ENCODE results near the gene IRF2BPL. TPM values are rescaled to one million over a fixed set of nuclear protein-coding genes. Genes with fewer than 3 reads are reported as not detected.
A peak's percentile ranks its signal among the peaks of the same experiment; 100 is the strongest.

IRF2BPL gene
- total and polyA plus RNA-seq, 8 donors: 5.3 to 43.6 (median 21.7) TPM

DNA sequence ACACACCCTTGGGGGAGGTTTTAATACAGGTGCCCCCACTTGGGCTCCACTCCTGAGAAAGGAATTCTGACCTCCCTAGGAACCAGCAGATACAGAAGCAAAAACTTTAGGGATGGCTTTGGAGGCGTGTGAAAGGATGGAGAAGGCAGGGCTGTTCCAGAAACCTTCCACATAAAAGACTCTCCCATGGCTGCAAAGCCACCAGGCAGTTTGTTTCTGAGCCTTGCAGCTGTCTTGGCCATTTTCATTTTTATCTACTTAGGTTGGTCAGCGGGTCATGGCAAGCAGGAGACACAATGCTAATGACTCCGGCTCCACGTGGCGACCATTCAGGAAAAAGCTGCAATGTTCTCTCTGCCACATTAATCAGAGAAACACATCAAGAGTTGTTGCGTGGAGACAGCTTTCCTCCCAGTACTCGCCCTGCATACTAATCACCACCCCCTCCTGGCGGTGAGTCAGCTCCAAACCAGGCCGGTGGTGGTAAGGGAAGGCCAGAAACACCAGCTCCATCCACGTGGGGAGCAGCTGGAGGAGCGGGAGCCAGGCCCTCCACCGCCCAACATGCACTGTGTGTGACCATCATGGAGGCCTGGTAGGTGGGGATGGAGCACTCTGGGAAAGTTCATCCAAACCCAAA is 30.9 kb upstream of the IRF2BPL start:
- peaks cover 0 to 13% (median 3%) of the 10 kb centered on the region in 4 donors for H3K4me1 ChIP-seq
- 38 to 50% (median 39%) methylated on average over 12 of the region's 12 CpGs for WGBS, 5 donors
- DNase-seq: peak; percentile 56 to 74
- H3K4me3 ChIP-seq: no peak overlapping the region
- intact Hi-C loops (cut with DNase I; ENCODE audit: low total_unique reads): no loop called here
- TF ChIP-seq, protein P1, sequence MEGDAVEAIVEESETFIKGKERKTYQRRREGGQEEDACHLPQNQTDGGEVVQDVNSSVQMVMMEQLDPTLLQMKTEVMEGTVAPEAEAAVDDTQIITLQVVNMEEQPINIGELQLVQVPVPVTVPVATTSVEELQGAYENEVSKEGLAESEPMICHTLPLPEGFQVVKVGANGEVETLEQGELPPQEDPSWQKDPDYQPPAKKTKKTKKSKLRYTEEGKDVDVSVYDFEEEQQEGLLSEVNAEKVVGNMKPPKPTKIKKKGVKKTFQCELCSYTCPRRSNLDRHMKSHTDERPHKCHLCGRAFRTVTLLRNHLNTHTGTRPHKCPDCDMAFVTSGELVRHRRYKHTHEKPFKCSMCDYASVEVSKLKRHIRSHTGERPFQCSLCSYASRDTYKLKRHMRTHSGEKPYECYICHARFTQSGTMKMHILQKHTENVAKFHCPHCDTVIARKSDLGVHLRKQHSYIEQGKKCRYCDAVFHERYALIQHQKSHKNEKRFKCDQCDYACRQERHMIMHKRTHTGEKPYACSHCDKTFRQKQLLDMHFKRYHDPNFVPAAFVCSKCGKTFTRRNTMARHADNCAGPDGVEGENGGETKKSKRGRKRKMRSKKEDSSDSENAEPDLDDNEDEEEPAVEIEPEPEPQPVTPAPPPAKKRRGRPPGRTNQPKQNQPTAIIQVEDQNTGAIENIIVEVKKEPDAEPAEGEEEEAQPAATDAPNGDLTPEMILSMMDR (IDR thresholded peaks at IDR 0.05): peak in 4 of 7 experiments; percentile 12 to 24 (median 18)
- no peak for TF ChIP-seq POLR2A (IDR thresholded peaks at IDR 0.05)
- H3K27ac ChIP-seq: no peak overlapping the region
- H3K9me3 ChIP-seq: peaks cover 0 to 7% (median 3%) of the 10 kb centered on the region in 4 donors
- no peaks in the 10 kb centered on the region for H3K36me3 ChIP-seq
- no peaks in the 10 kb centered on the region for H3K27me3 ChIP-seq

DNA sequence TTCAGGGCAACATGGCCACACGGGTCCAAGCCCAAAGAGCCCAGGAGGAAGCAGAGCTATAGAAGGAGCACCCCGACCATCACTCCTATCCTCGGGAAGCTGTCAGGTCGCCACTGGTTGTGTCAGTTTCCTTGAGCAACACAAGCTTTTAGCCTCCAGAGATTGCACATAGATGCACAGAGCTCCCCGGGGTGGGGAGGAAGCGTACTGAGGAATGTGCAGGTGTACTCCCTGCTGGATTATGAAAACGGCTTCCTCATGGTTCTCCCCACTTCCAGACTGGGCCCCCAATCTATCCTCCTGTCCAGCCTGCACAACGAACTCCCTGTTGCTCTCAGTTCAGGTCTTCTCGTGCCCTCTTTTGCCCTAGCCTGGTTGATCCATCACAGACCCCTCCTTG is 30.3 kb upstream of the IRF2BPL start:
- Histone ChIP-seq H3K9me3 (peaks cover 0 to 7% (median 3%) of the 10 kb centered on the region in 4 donors), H3K4me3 (no peak overlapping the region), H3K27ac (no peak overlapping the region), H3K4me1 (peaks cover 0 to 8% (median 3%) of the 10 kb centered on the region in 4 donors), H3K27me3 (no peaks in the 10 kb centered on the region), H3K36me3 (no peaks in the 10 kb centered on the region)
- TF ChIP-seq POLR2A (IDR thresholded peaks at IDR 0.05) (no peak), POLR2AphosphoS5 (IDR thresholded peaks at IDR 0.05) (no peak), EP300 (IDR thresholded peaks at IDR 0.05) (no peak)
- TF ChIP-seq, protein P1 (IDR thresholded peaks at IDR 0.05): no peak
- WGBS, 5 donors: 84 to 90% (median 86%) methylated on average over 8 to 9 of the region's 9 CpGs
- intact Hi-C loops (cut with DNase I; ENCODE audit: low total_unique reads): no loop called here
- DNase-seq: no peak

DNA sequence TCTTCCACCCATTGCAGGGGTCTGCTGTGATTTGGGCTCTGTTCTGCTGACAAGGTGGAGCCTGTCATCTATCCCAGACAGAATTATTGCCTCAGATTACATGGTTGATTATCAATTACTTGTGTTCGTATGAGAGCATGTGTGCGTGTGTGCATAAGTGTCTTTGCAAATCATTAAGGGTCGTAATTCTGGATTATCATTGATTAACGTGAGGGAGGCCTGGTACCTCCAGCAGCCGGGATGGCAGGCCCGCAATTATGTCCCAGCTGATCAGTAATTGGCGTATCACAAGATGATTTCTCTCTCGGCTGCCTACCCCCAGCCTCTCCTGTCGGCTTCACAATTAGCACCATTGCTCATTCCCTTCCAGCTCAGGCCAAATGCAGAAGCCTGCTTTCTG is 29.6 kb upstream of the IRF2BPL start:
- no peak overlapping the region for H3K27ac ChIP-seq
- H3K9me3 ChIP-seq: peaks cover 0 to 7% (median 3%) of the 10 kb centered on the region in 4 donors
- TF ChIP-seq, protein P1 (IDR thresholded peaks at IDR 0.05): no peak
- no peak for TF ChIP-seq POLR2A (IDR thresholded peaks at IDR 0.05)
- TF ChIP-seq EP300 (IDR thresholded peaks at IDR 0.05): no peak
- TF ChIP-seq POLR2AphosphoS5 (IDR thresholded peaks at IDR 0.05): no peak
- no peaks in the 10 kb centered on the region for H3K27me3 ChIP-seq
- H3K36me3 ChIP-seq: no peaks in the 10 kb centered on the region
- WGBS, 5 donors: 87 to 96% (median 89%) methylated on average over 9 of the region's 9 CpGs
- DNase-seq: peak in 1 of 2 donors; percentile 44
- no peak overlapping the region for H3K4me3 ChIP-seq
- H3K4me1 ChIP-seq: peaks cover under 1 to 13% (median 6%) of the 10 kb centered on the region in 4 donors
- intact Hi-C loops (cut with DNase I; ENCODE audit: low total_unique reads): no loop called here

DNA sequence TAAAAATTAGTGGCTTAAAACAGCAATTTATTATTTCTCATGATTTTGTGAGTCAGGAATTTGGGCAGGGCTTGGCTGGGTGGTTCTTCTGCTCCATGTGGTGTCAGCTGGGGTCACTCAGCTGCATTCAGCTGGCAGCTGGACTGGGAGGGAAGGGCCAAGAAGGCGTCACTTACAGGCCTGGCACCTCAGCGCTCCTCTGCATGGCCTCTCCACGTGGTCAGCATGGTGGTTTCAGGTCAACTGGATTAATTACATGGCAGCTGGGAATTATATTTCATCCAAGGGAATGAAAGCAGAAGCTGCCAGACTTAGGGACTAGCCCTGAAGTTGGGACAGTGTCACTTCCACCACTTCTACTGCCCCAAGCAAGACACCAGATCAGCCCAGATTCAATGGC is 27.5 kb upstream of the IRF2BPL start:
- Histone ChIP-seq H3K36me3 (no peaks in the 10 kb centered on the region), H3K27me3 (no peaks in the 10 kb centered on the region), H3K27ac (no peak overlapping the region), H3K9me3 (peaks cover 0 to 7% (median 3%) of the 10 kb centered on the region in 4 donors), H3K4me1 (peaks cover 17 to 35% (median 20%) of the 10 kb centered on the region in 4 donors), H3K4me3 (no peak overlapping the region)
- DNase-seq: no peak
- intact Hi-C loops (cut with DNase I; ENCODE audit: low total_unique reads): no loop called here
- TF ChIP-seq, protein P1 (IDR thresholded peaks at IDR 0.05): no peak
- TF ChIP-seq EP300 (IDR thresholded peaks at IDR 0.05): no peak
- no peak for TF ChIP-seq POLR2A (IDR thresholded peaks at IDR 0.05)
- no peak for TF ChIP-seq POLR2AphosphoS5 (IDR thresholded peaks at IDR 0.05)
- WGBS, 5 donors: 81 to 92% (median 89%) methylated on average over 3 of the region's 3 CpGs
